Measurements from ENCODE around the gene ADAM19.

DNA sequence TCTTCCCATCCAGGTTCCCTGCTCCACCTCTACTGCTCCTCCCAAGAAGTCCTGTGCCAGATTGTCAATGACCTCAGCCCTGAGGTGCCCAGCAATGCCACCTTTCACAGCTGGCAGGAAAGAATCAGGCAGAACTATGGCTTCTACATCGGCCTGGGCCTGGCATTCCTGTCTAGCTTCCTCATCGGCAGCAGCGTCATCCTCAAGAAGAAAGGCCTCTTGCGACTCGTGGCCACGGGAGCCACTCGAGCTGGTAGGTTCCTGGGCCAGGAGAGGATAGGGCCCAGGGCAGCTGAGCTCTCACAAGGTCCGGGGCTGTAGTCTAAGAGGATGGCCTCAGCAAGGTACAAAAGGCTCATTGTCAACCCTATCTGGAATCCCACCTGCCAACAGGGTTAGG lies 112.5 kb downstream of the ADAM19 start:
- no peak for TF ChIP-seq POLR2A (IDR thresholded peaks at IDR 0.05; ENCODE audit: low read depth, low read length)
- no peak for TF ChIP-seq TAF1 (IDR thresholded peaks at IDR 0.05; ENCODE audit: borderline replicate concordance, low read depth, low read length)

All from GM12892 (cell line).